Measurements from ENCODE around the gene MTA1. TPM values are rescaled to one million over a fixed set of nuclear protein-coding genes. Genes with fewer than 3 reads are reported as not detected.

The MTA1 gene
- total RNA-seq, 1 donor, result 52.7 TPM

GRCh38 chr14:105492031-105492970 is 72.7 kb downstream of the MTA1 start:
- H3K4me3 ChIP-seq (ENCODE audit: low read depth, low read length), result no peak overlapping the region
- no peak for DNase-seq (ENCODE audit: low read depth)
- no peak for TF ChIP-seq CTCF (IDR thresholded peaks at IDR 0.05; ENCODE audit: insufficient read depth, low read depth, low read length)

DNA sequence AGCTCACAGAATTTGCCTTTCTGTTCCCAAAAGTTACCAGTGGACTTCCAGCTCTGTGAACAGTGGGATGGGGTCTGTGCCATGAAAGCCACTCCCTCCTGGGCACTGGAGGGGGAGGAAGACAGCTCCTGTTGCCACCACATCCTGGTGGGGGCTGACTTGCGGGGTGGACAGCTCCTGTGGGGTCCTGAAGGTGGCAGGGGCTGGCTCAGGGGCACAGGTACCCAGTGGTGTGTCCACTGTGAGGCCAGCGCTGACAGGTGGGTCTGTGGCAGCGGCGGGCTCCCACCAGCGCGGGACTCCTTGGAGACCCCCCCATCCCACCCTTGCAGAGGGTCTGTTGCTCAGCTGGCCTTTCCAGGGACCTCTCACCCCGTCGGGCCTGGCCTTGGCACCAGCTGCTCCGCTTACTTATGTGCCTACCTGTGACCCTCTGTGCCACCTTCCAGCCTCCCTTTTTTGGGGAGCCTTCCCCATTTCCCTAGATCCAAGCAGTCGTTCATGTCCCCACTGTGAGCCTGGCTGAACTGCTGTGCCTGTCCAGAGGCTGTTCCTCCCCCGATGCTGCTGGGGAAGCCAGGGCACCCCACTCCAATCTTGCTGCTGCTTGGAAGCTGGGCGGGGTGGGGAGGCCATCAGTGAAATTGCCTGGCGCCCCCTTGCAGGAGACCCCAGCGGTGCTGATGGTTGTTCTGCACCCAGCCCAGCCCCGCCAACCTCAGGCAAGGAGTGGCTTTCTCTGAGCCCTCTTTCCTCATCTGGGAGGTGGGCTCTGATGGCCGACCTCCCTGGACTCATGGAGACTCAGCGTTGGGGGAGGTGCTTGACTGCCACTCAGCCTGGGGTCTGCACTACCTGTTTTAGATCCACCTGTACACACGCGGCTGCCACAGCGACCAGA is 73.6 kb downstream of the MTA1 start:
- H3K4me3 ChIP-seq (ENCODE audit: low read depth, low read length), result no peak overlapping the region
- DNase-seq (ENCODE audit: low read depth), result no peak
- TF ChIP-seq CTCF (IDR thresholded peaks at IDR 0.05; ENCODE audit: insufficient read depth, low read depth, low read length), result no peak

- no peak overlapping the region for H3K4me3 ChIP-seq (ENCODE audit: low read depth, low read length)
- TF ChIP-seq CTCF (IDR thresholded peaks at IDR 0.05; ENCODE audit: insufficient read depth, low read depth, low read length), result no peak
- DNase-seq (ENCODE audit: low read depth), result no peak
Measured at GRCh38 chr14:105493921-105494605, 74.4 kb downstream of the MTA1 start.

DNA sequence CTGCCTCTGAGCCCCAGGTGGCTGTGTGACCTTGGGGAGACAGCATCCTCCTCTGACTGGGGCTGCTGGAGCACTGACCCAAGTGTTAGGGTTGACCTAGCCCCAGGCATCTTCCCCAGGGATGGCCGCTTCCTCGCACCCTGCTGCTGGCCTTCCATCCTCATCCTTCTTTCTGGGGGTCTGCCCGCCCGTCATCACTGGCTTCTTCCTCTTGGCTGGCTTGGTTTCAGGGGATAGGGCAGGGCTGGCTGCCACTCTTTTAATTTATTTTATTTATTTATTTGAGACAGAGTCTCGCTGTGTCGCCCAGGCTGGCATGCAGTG is 74.9 kb downstream of the MTA1 start:
- DNase-seq (ENCODE audit: low read depth), result no peak
- no peak overlapping the region for H3K4me3 ChIP-seq (ENCODE audit: low read depth, low read length)
- TF ChIP-seq CTCF (IDR thresholded peaks at IDR 0.05; ENCODE audit: insufficient read depth, low read depth, low read length), result no peak

DNA sequence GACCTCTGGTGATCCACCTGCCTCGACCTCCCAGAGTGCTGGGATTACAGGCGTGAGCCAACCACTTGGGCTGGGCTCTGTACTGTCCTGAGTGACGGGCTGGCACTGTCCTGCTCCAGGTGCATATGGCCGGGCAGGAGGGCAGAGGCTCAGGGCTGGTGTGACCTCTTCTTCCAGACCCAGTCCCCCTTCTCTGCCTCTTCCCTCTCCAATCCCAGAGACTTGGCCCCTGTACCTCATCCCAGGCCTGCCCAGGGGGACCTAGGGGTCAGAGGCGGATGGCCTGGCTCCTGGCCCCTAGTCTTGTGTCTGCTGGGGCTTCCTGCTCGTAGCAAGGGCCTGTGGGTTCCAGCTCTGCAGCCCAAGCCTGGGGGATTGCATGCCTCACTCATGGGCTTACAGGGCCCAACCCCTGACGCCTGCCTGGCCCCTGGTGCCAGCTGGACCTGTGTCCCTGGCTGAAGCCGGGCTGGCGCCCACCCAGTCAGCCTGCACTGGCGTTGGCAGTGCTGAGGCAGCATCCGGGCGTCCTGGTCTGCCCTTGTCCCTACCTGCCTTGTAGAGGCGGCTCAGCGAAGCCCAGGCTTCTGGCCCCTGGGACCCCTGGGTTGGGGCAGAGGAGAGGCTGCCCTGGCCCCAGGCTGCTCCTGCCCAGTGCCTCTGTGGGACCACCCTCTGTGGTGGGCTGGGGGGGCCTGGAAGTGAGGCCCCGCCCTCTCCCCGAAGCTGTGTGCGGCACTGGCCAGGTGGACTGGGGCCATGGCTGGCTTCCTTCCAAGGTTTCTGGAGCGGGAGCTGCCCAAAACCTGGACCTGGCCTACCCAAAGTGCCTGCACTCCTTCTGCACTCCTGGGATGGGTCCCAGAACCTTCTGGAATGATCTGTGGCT is 75.7 kb downstream of the MTA1 start:
- no peak overlapping the region for H3K4me3 ChIP-seq (ENCODE audit: low read depth, low read length)
- no peak for TF ChIP-seq CTCF (IDR thresholded peaks at IDR 0.05; ENCODE audit: insufficient read depth, low read depth, low read length)
- DNase-seq (ENCODE audit: low read depth), result no peak
